ENCODE data around the gene CDK17.

DNA sequence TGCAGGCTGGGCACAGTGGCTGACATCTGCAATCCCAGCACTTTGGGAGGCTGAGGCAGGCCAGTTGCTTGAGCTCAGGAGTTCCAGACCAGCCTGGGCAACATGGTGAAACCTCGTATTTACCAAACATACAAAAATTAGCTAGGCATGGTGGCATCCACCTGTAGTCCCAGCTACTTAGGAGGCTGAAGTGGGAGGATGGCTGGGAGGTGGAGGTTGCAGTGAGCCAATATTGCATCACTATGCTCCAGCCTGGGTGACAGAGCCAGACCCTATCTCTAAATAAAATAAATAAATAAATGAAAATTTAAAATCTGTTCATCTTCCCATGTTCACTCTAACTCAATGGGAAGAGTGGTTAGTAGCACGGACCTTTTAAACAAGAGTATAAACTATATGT, 134.8 kb downstream of the CDK17 start:
- no peak for TF ChIP-seq POLR2A (IDR thresholded peaks at IDR 0.05)
- TF ChIP-seq, protein P1, sequence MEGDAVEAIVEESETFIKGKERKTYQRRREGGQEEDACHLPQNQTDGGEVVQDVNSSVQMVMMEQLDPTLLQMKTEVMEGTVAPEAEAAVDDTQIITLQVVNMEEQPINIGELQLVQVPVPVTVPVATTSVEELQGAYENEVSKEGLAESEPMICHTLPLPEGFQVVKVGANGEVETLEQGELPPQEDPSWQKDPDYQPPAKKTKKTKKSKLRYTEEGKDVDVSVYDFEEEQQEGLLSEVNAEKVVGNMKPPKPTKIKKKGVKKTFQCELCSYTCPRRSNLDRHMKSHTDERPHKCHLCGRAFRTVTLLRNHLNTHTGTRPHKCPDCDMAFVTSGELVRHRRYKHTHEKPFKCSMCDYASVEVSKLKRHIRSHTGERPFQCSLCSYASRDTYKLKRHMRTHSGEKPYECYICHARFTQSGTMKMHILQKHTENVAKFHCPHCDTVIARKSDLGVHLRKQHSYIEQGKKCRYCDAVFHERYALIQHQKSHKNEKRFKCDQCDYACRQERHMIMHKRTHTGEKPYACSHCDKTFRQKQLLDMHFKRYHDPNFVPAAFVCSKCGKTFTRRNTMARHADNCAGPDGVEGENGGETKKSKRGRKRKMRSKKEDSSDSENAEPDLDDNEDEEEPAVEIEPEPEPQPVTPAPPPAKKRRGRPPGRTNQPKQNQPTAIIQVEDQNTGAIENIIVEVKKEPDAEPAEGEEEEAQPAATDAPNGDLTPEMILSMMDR (IDR thresholded peaks at IDR 0.05), result no peak
